GM13977 (cell line): ENCODE measurements around the gene SMIM14.
A peak's percentile ranks its signal among the peaks of the same experiment; 100 is the strongest.

Experiments
- DNase-seq: peaks from one replicate; pipeline ENCODE4 v3.0.0; 2012; ENCODE audit warnings: low spot score
- in situ Hi-C: fragments of 300-500 bp; cut with MboI; formaldehyde crosslinking; loops from one replicate; pipeline ENCODE4 v1.12.0; 2022; ENCODE audit warnings: low sequenced_read_pairs, low pct_unique_long_range_greater_than_20kb, mixed read lengths, inconsistent platforms; ENCODE audit not compliant: unreplicated experiment
- TF ChIP-seq, protein P1 (sequence below): IDR thresholded peaks from 2 replicates; pipeline ENCODE4 v1.5.1; 2012; ENCODE audit warnings: mild to moderate bottlenecking, control low read depth; ENCODE audit not compliant: insufficient read depth; ENCODE audit errors: extremely low read depth, missing control alignments

The SMIM14 gene

DNA sequence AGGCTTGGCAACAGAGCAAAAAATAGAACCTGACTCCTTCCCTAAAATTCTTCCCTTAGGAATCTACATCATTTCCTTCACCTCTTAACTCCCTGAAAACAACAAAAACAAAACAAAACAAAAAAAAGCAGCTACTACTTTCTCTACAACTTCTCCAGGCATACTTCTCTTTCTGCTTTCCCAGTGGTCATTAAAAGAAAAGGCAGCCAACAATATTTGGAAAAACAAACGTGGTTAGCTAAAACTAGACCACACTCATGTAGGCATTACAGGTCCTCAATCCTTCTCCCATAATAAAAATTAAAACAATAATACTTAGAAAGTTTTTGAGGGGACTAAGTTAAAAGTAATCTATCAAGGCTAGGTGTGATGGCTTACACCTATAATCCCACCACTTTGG lies 29.0 kb upstream of the SMIM14 start:
- no peak for DNase-seq
- in situ Hi-C loops: no loop called here
- TF ChIP-seq, protein P1, sequence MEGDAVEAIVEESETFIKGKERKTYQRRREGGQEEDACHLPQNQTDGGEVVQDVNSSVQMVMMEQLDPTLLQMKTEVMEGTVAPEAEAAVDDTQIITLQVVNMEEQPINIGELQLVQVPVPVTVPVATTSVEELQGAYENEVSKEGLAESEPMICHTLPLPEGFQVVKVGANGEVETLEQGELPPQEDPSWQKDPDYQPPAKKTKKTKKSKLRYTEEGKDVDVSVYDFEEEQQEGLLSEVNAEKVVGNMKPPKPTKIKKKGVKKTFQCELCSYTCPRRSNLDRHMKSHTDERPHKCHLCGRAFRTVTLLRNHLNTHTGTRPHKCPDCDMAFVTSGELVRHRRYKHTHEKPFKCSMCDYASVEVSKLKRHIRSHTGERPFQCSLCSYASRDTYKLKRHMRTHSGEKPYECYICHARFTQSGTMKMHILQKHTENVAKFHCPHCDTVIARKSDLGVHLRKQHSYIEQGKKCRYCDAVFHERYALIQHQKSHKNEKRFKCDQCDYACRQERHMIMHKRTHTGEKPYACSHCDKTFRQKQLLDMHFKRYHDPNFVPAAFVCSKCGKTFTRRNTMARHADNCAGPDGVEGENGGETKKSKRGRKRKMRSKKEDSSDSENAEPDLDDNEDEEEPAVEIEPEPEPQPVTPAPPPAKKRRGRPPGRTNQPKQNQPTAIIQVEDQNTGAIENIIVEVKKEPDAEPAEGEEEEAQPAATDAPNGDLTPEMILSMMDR: no peak

DNA sequence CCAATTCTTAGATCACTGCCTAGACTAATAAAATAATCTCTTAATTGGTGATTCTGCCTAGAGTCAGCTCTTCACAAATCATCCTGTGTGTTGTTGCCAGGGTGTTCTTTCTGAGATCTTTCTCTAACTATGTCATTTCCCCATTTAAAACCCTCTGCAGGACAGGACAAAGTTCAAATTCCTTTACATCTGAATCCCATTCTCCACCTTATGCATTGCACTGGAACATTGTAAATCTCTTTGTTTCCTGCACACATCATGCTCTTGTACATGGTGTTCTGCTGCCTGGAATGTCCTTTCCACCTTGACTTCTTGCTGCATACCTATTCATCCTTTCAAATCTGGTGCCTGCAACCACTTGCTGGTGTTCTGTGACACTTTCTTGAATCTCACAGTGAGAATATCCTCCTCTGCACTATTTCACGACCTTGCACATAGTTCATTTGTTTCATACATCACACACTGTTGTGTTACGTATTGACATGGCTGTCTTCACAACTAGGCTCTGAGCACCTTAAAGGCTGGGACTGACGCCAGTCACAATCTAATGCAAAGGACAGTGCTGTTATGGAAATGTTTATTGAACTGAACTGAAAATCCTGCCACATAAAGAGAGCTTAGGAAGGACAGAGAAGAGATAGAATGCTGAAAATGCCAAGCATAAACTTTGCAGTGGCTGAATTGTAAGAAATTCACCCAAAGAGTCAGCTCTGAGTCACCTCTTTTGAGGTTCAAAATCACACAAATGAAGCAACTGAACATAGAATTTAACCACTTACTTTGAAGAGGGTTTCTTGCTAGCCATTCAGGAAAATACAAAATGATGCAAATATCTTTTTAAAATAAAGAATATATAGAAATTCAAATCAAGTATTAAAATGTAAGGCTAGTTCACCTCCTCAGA lies 26.4 kb upstream of the SMIM14 start:
- TF ChIP-seq, protein P1: no peak
- in situ Hi-C loops: no loop called here
- no peak for DNase-seq

DNA sequence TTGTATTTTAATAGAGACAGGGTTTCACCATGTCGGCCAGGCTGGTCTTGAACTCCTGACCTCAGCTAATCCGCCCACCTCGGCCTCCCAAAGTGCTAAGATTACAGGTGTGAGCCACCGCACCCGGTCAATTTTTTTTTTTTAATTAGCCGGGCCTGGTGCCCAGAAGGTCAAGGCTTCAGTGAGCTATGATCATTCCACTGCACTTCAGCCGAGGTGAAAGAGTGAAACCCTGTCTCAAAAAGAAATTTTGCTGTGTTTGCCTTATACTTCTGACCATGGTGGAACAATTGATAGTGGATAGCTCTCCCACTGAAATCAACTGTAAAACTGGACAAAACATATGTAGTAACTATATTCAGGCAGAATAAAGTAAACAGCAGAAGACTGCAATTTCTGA lies 24.0 kb upstream of the SMIM14 start:
- TF ChIP-seq, protein P1: no peak
- no peak for DNase-seq
- in situ Hi-C loops: no loop called here

DNA sequence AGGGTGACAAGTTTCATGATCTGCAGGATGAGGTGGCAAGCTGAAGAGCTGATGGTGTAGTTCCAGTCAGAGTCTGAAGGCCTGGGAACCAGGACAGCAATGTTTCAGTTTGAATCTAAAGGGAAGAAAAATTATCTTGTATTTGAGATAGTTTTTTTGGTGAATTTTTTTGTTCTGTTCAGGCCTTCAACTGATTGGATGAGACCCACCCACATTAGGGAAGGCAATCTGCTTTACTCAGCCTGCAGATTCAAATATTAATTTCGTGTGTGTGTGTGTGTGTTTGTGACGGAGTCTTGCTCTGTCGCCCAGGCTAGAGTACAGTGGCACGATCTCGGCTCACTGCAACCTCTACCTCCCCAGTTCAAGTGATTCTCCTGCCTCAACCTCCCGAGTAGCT lies 22.1 kb upstream of the SMIM14 start:
- in situ Hi-C loops: no loop called here
- no peak for DNase-seq
- TF ChIP-seq, protein P1: no peak

DNA sequence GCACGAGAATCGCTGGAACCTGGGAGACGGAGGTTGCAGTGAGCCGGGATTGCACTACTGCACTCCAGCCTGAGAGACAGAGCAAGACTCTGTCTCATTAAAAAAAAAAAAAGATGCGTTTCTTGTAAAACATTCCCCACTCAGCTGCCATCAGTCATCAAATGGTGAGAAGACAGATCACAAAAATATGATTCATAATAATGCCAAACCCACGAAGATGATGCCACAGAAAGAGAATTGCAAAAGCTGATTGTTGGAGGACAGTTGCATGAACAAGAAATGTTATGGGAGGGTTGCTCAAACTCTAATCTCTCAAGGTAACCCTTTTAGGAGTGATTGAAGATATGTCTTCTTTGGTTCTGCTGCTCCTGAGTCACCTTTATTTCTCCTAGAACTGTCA lies 21.4 kb upstream of the SMIM14 start:
- in situ Hi-C loops: no loop called here
- no peak for DNase-seq
- TF ChIP-seq, protein P1: no peak

DNA sequence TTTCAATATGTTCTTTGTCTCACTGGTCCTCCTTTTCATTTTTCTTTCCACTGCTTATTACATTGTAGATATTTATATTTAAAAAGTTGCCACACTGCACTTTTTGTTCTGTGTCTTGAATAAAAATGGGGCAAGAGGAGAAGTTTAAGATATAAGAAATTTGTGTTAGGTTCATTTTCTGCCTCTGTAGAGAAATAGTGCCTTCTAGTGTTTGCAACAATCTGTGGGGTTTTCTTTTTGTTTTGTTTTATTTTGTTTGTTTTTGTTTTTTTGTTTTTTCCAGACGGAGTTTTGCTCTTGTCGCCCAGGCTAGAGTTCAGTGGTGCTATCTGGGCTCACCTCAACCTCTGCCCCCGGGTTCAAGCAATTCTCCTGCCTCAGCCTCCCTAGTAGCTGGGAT lies 20.1 kb upstream of the SMIM14 start:
- in situ Hi-C loops: no loop called here
- TF ChIP-seq, protein P1: peak; percentile 18
- no peak for DNase-seq
